ENCODE results near the gene SRGAP1. TPM values are rescaled to one million over a fixed set of nuclear protein-coding genes. Genes with fewer than 3 reads are reported as not detected.

SRGAP1 gene
- total and polyA plus RNA-seq, 2 of the 13 experiments (the other 11 are each of a cell fraction or from before 2014, with no cell fraction given): 1.6 to 3.4 TPM

GRCh38 chr12:63961048-63961447 lies 116.5 kb downstream of the SRGAP1 start:
- Histone ChIP-seq H2AFZ (ENCODE audit: low read length) (no peak overlapping the region), H3K9me3 (ENCODE audit: low read length) (no peaks in the 10 kb centered on the region), H3K27me3 (ENCODE audit: control insufficient read depth in 1 of 2, insufficient read depth in 2 of 2, low read length in 2 of 2) (no peaks in the 10 kb centered on the region), H4K20me1 (ENCODE audit: insufficient read depth, low read length) (no peaks in the 10 kb centered on the region), H3K36me3 (replicated peaks in 1 of 2; ENCODE audit: control insufficient read depth in 1 of 2, insufficient read depth in 2 of 2, low read length in 2 of 2) (no peaks in the 10 kb centered on the region), H3K4me3 (replicated peaks in 1 of 3; ENCODE audit: insufficient read depth in 1 of 3, low read depth in 2 of 3, low read length in 3 of 3) (no peak overlapping the region), H3K4me1 (ENCODE audit: insufficient read depth, low read length) (no peaks in the 10 kb centered on the region), H3K79me2 (ENCODE audit: insufficient read depth, low read length) (no peaks in the 10 kb centered on the region), H3K27ac (ENCODE audit: extremely low read length, insufficient read depth, low read length) (no peak overlapping the region), H3K4me2 (ENCODE audit: low read depth, low read length) (no peak overlapping the region), H3K9ac (ENCODE audit: insufficient read depth, low read depth, low read length) (no peak overlapping the region)
- intact Hi-C loops (cut with micrococcal nuclease; ENCODE audit: unreplicated experiment): no loop called here
- FAIRE-seq (no peak), DNase-seq (ENCODE audit: low spot score) (no peak), ATAC-seq (no peak)
- in situ Hi-C loops (cut with HindIII; ENCODE audit: extremely low pct_ligation_motif_present, low pct_unique_long_range_greater_than_20kb): no loop called here
- WGBS (ENCODE audit: low lambda C conversion rate): 97% methylated on average over 5 of the region's 5 CpGs
- ChIA-PET POLR2A (no interaction called here), CTCF (ENCODE audit: low intra/inter-chr PET ratio, low total read pairs) (no interaction called here)
- BruUV-seq (replicated peaks): no TSS peak
- TF ChIP-seq SMAD1 (CRISPR knock-in tag; IDR thresholded peaks at IDR 0.05; ENCODE audit: borderline replicate concordance, low read depth) (no peak), RARA (CRISPR knock-in tag; IDR thresholded peaks at IDR 0.05) (no peak), CBX5 (CRISPR knock-in tag; IDR thresholded peaks at IDR 0.05; ENCODE audit: borderline replicate concordance) (no peak), RBM22 (optimal IDR thresholded peaks at IDR 0.05; ENCODE audit: low read length) (no peak), MXD1 (CRISPR knock-in tag; IDR thresholded peaks at IDR 0.05) (no peak), ZMAT5 (CRISPR knock-in tag; IDR thresholded peaks at IDR 0.05; ENCODE audit: borderline replicate concordance, low read depth) (no peak), ZNF33A (CRISPR knock-in tag; IDR thresholded peaks at IDR 0.05; ENCODE audit: borderline replicate concordance) (no peak), BHLHE40 (IDR thresholded peaks at IDR 0.05; ENCODE audit: low read length) (no peak), ZNF75D (CRISPR knock-in tag; IDR thresholded peaks at IDR 0.05; ENCODE audit: borderline replicate concordance) (no peak), THAP11 (CRISPR knock-in tag; IDR thresholded peaks at IDR 0.05) (no peak), HNF1A (IDR thresholded peaks at IDR 0.05; ENCODE audit: low read depth) (no peak), HNF1A (CRISPR knock-in tag; IDR thresholded peaks at IDR 0.05; ENCODE audit: borderline replicate concordance) (no peak), HHEX (CRISPR knock-in tag; IDR thresholded peaks at IDR 0.05) (no peak), XBP1 (CRISPR knock-in tag; IDR thresholded peaks at IDR 0.05) (no peak), BORCS8-MEF2B (CRISPR knock-in tag; IDR thresholded peaks at IDR 0.05) (no peak), ETS1 (CRISPR knock-in tag; IDR thresholded peaks at IDR 0.05) (no peak), ZNF782 (CRISPR knock-in tag; IDR thresholded peaks at IDR 0.05; ENCODE audit: borderline replicate concordance) (no peak)
